Measurements from ENCODE around the gene PLXDC2. TPM values are rescaled to one million over a fixed set of nuclear protein-coding genes. Genes with fewer than 3 reads are reported as not detected.

Gene PLXDC2
- total RNA-seq, 1 donor from 2014 or later = 51.3 TPM

- peaks cover 0 to 7% of the 10 kb centered on the region in 2 donors for H3K36me3 ChIP-seq
- H3K4me3 ChIP-seq = no peak overlapping the region
- H3K9me3 ChIP-seq = no peaks in the 10 kb centered on the region
- TF ChIP-seq POLR2A (IDR thresholded peaks at IDR 0.05) (no peak), CTCF (IDR thresholded peaks at IDR 0.05) (no peak), POLR2AphosphoS5 (IDR thresholded peaks at IDR 0.05; ENCODE audit: insufficient read depth in 1 of 2, low read depth in 1 of 2) (no peak)
- DNase-seq (ENCODE audit: extremely low spot score in 2 of 2) = no peak
- no peaks in the 10 kb centered on the region for H3K27me3 ChIP-seq
- H3K27ac ChIP-seq = no peak overlapping the region
- peaks cover 20% of the 10 kb centered on the region for H3K4me1 ChIP-seq
- intact Hi-C loops (cut with DNase I) = no loop called here
These were observed 190.1 kb downstream of the PLXDC2 start for GRCh38 chr10:20006169-20006870.

- no peak for DNase-seq (ENCODE audit: extremely low spot score in 2 of 2)
- Histone ChIP-seq H3K27ac (no peak overlapping the region), H3K4me3 (no peak overlapping the region), H3K4me1 (peaks cover 20% of the 10 kb centered on the region), H3K36me3 (peaks cover 0 to 3% of the 10 kb centered on the region in 2 donors), H3K9me3 (no peaks in the 10 kb centered on the region), H3K27me3 (no peaks in the 10 kb centered on the region)
- TF ChIP-seq POLR2AphosphoS5 (IDR thresholded peaks at IDR 0.05; ENCODE audit: insufficient read depth in 1 of 2, low read depth in 1 of 2) (no peak), CTCF (IDR thresholded peaks at IDR 0.05) (no peak), POLR2A (IDR thresholded peaks at IDR 0.05) (no peak)
- intact Hi-C loops (cut with DNase I) = no loop called here
These were observed 191.2 kb downstream of the PLXDC2 start for GRCh38 chr10:20007426-20007825.

- Histone ChIP-seq H3K36me3 (no peaks in the 10 kb centered on the region), H3K4me1 (no peaks in the 10 kb centered on the region), H3K4me3 (no peak overlapping the region), H3K27me3 (no peaks in the 10 kb centered on the region), H3K9me3 (no peaks in the 10 kb centered on the region), H3K27ac (no peak overlapping the region)
- TF ChIP-seq POLR2A (IDR thresholded peaks at IDR 0.05) (no peak), POLR2AphosphoS5 (IDR thresholded peaks at IDR 0.05; ENCODE audit: insufficient read depth in 1 of 2, low read depth in 1 of 2) (no peak), CTCF (IDR thresholded peaks at IDR 0.05) (no peak)
- DNase-seq (ENCODE audit: extremely low spot score in 2 of 2) = no peak
- intact Hi-C loops (cut with DNase I) = no loop called here
These were observed 197.9 kb downstream of the PLXDC2 start for GRCh38 chr10:20013991-20014750.

DNA sequence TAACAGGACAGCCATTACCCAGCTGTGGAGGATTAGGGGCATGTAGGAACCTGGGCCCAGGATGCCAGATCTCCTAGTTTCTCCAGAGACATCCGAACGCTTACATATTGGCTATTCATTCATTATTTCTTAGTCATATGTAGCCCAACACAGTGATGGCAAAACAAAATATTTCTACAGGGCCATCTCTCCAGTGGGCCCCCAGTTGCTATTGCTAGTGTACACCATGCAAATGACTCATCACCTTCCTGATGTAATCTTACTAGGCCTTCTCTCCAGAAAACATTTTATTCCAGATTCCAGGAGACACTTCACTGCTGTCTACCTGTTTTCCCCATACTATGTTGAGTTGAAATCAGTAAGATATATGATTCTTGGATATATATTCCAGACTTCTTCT is 201.7 kb downstream of the PLXDC2 start:
- Histone ChIP-seq H3K27ac (no peak overlapping the region), H3K4me1 (no peaks in the 10 kb centered on the region), H3K4me3 (no peak overlapping the region), H3K27me3 (no peaks in the 10 kb centered on the region), H3K9me3 (no peaks in the 10 kb centered on the region), H3K36me3 (no peaks in the 10 kb centered on the region)
- no peak for TF ChIP-seq POLR2AphosphoS5 (IDR thresholded peaks at IDR 0.05; ENCODE audit: insufficient read depth in 1 of 2, low read depth in 1 of 2)
- no peak for TF ChIP-seq POLR2A (IDR thresholded peaks at IDR 0.05)
- no peak for TF ChIP-seq CTCF (IDR thresholded peaks at IDR 0.05)
- intact Hi-C loops (cut with DNase I) = no loop called here
- DNase-seq (ENCODE audit: extremely low spot score in 2 of 2) = no peak

DNA sequence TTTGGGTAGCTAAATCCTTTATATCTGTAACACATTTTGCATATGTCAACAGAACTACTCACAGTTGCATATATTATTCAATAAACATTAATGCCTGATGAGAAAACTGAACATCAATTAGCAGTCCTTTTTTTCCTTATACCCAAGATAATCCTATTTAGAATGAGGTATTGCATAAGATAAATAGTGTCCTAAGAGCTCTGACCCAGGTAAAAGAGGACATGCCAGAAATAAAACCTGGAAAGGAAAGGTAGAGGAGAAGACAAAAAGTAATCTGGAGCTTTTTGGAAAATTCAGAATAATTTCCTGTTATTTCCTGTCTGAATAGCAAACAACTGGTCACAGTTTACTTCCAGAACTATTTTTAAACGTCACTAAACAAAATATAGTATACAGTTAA is 204.4 kb downstream of the PLXDC2 start:
- Histone ChIP-seq H3K36me3 (no peaks in the 10 kb centered on the region), H3K4me3 (no peak overlapping the region), H3K4me1 (no peaks in the 10 kb centered on the region), H3K27me3 (no peaks in the 10 kb centered on the region), H3K9me3 (no peaks in the 10 kb centered on the region), H3K27ac (no peak overlapping the region)
- no peak for TF ChIP-seq POLR2AphosphoS5 (IDR thresholded peaks at IDR 0.05; ENCODE audit: insufficient read depth in 1 of 2, low read depth in 1 of 2)
- no peak for TF ChIP-seq POLR2A (IDR thresholded peaks at IDR 0.05)
- no peak for TF ChIP-seq CTCF (IDR thresholded peaks at IDR 0.05)
- DNase-seq (ENCODE audit: extremely low spot score in 2 of 2) = no peak
- intact Hi-C loops (cut with DNase I) = no loop called here

All from vagina (tissue), 2 donors.